ENCODE measurements around the gene FZD1. TPM values are rescaled to one million over a fixed set of nuclear protein-coding genes. Genes with fewer than 3 reads are reported as not detected.

The FZD1 gene
- 5.9 and 15.8 TPM in 2 replicates for total RNA-seq

GRCh38 chr7:91264046-91264923, at the start of gene FZD1:
TSS of gene FZD1 (plus strand) at chr7:91264433. CDS start at chr7:91264881, 448 bp downstream.

Measured in mesangial cell (primary cell).